NCI-H2107 treated with DMSO at 0.1 percent for 48 hours (cell line): ENCODE measurements around the gene DLL4.

Source experiments
- DNase-seq: peaks from one replicate; lab custom pipeline; 2025; ENCODE audit not compliant: unreplicated experiment; lab: John Stamatoyannopoulos, UW

The DLL4 gene

DNA sequence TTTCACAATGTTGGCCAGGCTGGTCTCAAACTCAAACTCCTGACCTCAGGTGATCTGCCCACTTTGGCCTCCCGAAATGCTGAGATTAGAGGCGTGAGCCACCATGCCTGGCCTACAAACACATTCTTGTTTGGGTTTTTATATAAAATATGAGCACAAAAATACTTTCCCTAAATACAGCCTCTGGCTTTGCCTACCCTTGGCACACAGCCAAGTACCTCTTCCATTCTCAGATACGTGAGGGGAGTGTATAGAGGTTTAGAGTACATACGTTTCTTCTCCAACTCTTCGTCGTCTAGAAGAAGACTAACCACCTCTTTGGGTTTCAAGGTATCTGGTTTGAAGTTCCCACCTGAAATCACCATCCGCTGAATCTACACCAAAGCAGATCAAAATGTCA is 57.7 kb downstream of the DLL4 start:
- no peak for DNase-seq

- DNase-seq: no peak
Measured at GRCh38 chr15:40988156-40988555, 59.0 kb downstream of the DLL4 start.
